Measurements from ENCODE around the gene ITGA5.
A peak's percentile ranks its signal among the peaks of the same experiment; 100 is the strongest.

ITGA5 gene

GRCh38 chr12:54419088-54419887 lies at the start of gene ITGA5:
ITGA5 (minus strand) TSS chr12:54419266; CDS start chr12:54419198, 68 bp downstream.
- DNase-seq = peak; percentile 52 to 63

GRCh38 chr12:54465857-54466523 lies 46.9 kb upstream of the ITGA5 start:
- DNase-seq = no peak

GRCh38 chr12:54463484-54463883 lies 44.4 kb upstream of the ITGA5 start:
- no peak for DNase-seq

GRCh38 chr12:54463034-54463433 lies 44.0 kb upstream of the ITGA5 start:
- DNase-seq = no peak

GRCh38 chr12:54460317-54460923 lies 41.4 kb upstream of the ITGA5 start:
- DNase-seq = no peak

- DNase-seq = no peak
Observed at GRCh38 chr12:54459355-54459754, 40.3 kb upstream of the ITGA5 start.

DNA sequence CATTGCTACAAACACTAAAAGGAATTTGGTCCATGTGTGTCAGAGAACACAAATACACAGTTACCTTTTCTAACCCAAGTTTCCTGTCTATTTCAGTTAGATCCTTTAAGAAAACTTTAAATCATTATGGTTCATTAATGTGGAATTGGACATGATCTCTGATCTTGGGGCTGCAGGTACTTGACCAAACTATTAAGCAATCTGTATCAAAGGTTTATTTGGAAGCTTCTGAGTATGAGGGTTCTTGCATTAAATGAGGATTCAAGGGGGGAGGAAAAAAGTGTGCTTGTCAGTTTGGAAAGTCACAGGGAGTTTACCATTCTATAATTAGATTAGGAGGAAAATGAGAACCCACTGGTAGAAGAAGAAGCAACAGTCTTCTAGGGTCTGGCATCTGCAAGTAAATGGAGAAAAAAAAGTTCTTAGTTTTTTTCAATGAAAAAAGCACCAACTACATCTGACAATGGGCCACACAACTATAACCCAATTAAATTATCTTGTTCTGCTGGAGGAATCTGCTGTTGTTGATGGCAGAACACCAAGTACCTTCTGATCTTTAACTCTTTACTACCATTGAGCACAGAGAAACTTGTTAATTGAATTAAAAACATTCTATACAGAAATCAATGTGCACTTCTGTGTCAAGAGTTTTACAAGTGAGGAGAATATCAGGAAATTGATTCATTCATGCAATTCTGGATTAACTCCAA lies 36.8 kb upstream of the ITGA5 start:
- DNase-seq = no peak

DNA sequence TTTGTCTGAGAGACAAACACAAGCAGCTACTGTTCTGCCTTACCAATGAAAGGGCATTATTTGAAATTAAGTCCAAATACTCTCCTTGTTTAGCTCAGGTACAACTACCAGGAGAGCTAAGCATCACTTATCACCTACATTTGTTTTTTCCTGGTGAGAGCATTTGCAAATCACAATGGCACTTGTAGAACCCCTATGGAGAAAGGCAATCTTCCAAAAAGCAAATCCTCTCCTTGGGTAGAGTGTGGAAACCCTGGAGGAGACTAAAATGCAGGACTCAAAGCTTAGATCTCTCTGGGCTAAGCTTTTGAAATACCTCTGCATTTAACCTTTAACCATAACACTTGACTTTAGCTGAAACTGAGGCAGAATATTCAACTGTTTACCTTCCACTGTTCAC lies 33.6 kb upstream of the ITGA5 start:
- no peak for DNase-seq

DNA sequence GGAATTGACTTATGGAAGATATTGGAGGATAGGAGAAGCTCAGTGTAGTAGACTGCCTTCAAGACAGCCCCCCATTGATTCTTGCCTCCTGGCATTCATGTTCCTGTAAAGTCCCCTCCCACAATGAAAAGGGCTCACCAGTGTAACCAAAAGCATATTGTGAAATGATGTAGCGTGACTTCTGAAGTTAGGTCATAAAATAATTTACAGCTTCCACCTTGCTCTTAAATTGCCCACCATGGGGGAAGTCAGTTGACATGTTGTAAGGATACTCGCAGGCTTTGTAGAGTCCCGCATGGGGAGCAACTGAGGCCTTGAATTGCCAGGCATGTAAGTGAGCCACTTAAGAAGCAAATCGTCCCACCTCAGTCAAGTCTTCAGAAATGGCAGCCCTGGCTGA lies 29.3 kb upstream of the ITGA5 start:
- no peak for DNase-seq

DNA sequence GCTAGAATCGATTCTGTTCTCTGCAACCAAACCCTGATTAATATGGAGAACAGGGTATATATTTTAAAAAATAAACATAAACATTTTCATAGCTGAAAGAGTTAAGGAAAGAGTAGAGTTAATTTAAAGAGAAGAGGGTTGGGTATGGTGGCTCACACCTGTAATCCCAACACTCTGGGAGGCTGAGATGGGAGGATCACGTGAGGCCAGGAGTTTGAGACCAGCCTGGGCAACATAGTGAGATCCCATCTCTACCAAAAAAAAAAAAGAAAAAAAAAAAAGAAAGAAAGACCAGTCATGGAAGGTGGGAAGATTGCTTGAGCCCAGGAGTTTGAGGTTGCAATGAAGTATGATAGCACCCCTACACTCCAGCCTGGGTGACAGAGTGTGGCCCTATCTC lies 28.9 kb upstream of the ITGA5 start:
- DNase-seq = no peak

DNA sequence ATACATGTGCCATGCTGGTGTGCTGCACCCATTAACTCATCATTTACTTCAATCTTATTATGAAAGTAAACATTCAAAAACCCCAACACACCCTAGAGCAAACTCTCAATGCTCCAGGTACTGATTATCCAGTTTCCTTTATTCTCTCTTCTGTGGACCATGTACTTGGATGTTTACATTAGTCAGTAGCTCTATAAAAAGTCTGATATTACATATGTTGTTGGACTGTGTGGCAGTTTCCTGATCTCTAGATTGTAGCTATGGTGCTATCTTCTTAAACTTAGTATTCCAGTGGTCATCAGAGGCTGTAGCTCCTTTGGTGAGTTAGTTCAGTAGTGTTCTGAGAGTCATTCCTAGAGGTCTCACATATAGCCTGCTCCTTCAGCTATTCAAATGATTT lies 25.1 kb upstream of the ITGA5 start:
- DNase-seq = no peak

GRCh38 chr12:54443446-54443845 lies 24.4 kb upstream of the ITGA5 start:
- no peak for DNase-seq

DNA sequence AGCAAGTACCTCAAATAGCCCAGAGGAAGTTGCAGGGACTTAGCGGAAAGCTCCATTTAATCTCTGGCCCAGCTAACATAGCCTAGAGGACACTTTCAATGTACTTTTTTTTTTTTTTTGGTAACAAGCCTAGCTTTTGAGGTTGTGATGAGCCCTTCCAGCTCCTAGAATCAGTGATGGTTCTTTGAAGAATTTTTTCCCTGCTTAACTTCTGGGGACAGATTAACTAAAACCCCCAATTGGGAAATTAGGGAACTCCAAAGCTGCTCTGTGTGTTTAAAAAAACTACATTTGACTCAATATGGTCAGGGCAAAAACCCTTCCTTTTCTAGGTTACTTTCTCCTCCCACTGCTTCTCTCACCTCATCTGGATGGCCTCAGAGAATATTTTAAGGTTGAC lies 23.9 kb upstream of the ITGA5 start:
- no peak for DNase-seq

GRCh38 chr12:54442099-54442498 lies 23.0 kb upstream of the ITGA5 start:
- no peak for DNase-seq

- peak in 1 of 2 experiments; percentile 36 for DNase-seq
Observed at GRCh38 chr12:54439521-54440255, 20.6 kb upstream of the ITGA5 start.

GRCh38 chr12:54439096-54439495 lies 20.0 kb upstream of the ITGA5 start:
- no peak for DNase-seq

- DNase-seq = no peak
Observed at GRCh38 chr12:54438517-54438916, 19.5 kb upstream of the ITGA5 start.

GRCh38 chr12:54437697-54438096 lies 18.6 kb upstream of the ITGA5 start:
- no peak for DNase-seq

DNA sequence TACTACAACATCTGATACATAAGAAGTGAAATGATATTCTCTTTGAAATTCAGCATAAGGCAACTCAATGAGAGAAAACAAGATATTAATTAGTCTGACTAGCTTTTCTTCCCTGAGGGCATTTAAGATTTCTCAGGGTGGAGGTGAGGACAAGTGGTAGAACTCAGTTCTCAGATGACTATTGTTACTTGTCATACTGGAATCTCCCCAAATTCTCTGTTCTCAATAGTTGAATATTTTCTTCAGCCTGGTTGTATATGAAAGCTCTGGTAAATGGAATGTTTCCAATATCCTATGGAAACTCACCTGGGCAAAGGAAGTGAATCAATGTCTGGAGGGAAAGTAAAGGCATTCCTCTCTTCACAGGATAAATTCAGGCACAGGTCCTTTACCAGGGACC lies 18.2 kb upstream of the ITGA5 start:
- DNase-seq = no peak

GRCh38 chr12:54432815-54433164 lies 13.7 kb upstream of the ITGA5 start:
- DNase-seq = no peak

GRCh38 chr12:54431911-54432814 lies 13.1 kb upstream of the ITGA5 start:
- peak in 1 of 2 experiments; percentile 50 for DNase-seq

All from activated T-cell treated with anti-CD3 and anti-CD28 coated beads, Interleukin-2, amount 50 U/mL, for 48 hours (primary cell).